Activated T-cell treated with anti-CD3 and anti-CD28 coated beads, Interleukin-2, amount 50 U/mL, for 48 hours (primary cell): ENCODE measurements around the gene ABCA1.
A peak's percentile ranks its signal among the peaks of the same experiment; 100 is the strongest.

ENCODE experiments used
- DNase-seq, 2 experiments: peaks; one replicate each; pipeline ENCODE4 v3.0.0-alpha.2; 2020

Gene ABCA1

GRCh38 chr9:104747565-104748358 lies 180.2 kb downstream of the ABCA1 start, which contains the start of gene NIPSNAP3A:
Gene NIPSNAP3A (plus strand): TSS chr9:104747683. CDS start chr9:104747793, 110 bp downstream.
- peak; percentile 93 to 94 for DNase-seq

- DNase-seq = no peak
These were observed 180.8 kb downstream of the ABCA1 start for GRCh38 chr9:104747245-104747564.

GRCh38 chr9:104746798-104747197 lies 181.2 kb downstream of the ABCA1 start:
- no peak for DNase-seq

- DNase-seq = no peak
These were observed 181.7 kb downstream of the ABCA1 start for GRCh38 chr9:104746285-104746684.

GRCh38 chr9:104745852-104746251 lies 182.1 kb downstream of the ABCA1 start:
- DNase-seq = no peak

- DNase-seq = no peak
These were observed 184.5 kb downstream of the ABCA1 start for GRCh38 chr9:104743376-104743985.

GRCh38 chr9:104740621-104741020 lies 187.3 kb downstream of the ABCA1 start:
- DNase-seq = no peak

- DNase-seq = no peak
These were observed 189.5 kb downstream of the ABCA1 start for GRCh38 chr9:104738452-104738851.
